Coronary artery (tissue), 2 donors: ENCODE data around the gene MYOM1.
"Not testable (repeated sequence)": the region's sequence is repeated elsewhere in the genome, so short reads cannot be mapped to it uniquely, and the experiment has no call there.

Experiments
- DNase-seq: peaks from one replicate; pipeline ENCODE4 v3.0.0-alpha.2; 2017; ENCODE audit warnings: low spot score
- H3K27ac ChIP-seq, 2 donors: fragments of 200-600 bp; sonication (generic); one replicate each; pipeline ENCODE4 v1.5.1; 2016 to 2019
- H3K4me3 ChIP-seq: fragments of 200-600 bp; sonication (generic); 2 replicates; pipeline ENCODE4 v1.5.1; 2016; ENCODE audit warnings: mild to moderate bottlenecking, moderate library complexity
- CTCF ChIP-seq: fragments of 200-600 bp; sonication (generic); IDR thresholded peaks from one replicate; pipeline ENCODE4 v1.5.1; 2019; ENCODE audit warnings: antibody characterized with exemption

The MYOM1 gene

DNA sequence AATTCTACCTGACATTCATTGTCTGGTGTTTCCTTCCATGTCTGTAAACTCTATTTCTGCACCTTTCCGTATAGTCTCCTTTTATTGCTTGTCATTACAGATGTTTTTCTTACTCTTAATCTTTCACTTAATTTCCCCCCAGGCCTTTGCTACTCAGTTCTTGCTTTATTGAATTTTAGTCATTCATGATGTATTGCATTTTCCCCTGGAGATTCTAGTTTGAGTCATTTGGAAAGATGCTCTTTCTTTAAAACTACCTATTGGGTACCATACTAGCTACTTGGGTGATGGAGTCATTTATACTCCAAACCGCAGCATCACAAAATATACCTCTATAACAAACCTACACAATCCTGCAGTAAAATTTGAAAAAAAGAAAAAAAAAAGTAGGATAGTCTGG lies 179.6 kb downstream of the MYOM1 start:
- DNase-seq, result no peak
- H3K4me3 ChIP-seq, result no peak overlapping the region
- H3K27ac ChIP-seq, result no peak overlapping the region
- TF ChIP-seq CTCF, result no peak

DNA sequence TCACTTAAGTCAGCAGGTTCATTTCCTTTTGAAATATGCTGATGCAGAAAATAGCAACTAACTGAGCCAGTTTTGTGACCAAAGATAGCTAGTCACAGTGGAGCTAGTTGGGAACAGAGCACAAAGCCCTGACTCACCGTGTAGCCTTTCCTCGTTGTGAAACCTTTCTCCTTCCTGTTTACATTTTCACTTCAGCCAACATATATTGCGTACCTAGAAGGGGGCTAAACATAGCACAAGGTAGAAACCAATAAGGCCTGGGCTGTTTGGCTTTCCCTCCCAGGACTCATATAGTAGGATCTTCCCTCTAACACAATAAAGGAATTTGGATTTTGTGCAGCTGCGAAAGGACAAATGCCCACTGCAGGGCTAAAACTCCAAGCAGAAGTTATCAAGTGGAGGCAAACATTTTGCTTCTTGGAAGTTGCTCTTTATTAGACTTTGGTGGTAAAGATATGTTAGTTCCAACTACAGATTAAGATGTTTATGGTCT lies 182.3 kb downstream of the MYOM1 start:
- no peak for DNase-seq
- TF ChIP-seq CTCF, result no peak
- no peak overlapping the region for H3K4me3 ChIP-seq
- peak overlapping the region; percentile 40 to 51 for H3K27ac ChIP-seq

GRCh38 chr18:3036108-3036507 lies 183.7 kb downstream of the MYOM1 start:
- TF ChIP-seq CTCF, result no peak
- H3K27ac ChIP-seq, result no peak overlapping the region
- no peak for DNase-seq
- H3K4me3 ChIP-seq, result no peak overlapping the region

GRCh38 chr18:3035635-3036034 lies 184.1 kb downstream of the MYOM1 start:
- no peak for TF ChIP-seq CTCF
- no peak overlapping the region for H3K27ac ChIP-seq
- no peak for DNase-seq

DNA sequence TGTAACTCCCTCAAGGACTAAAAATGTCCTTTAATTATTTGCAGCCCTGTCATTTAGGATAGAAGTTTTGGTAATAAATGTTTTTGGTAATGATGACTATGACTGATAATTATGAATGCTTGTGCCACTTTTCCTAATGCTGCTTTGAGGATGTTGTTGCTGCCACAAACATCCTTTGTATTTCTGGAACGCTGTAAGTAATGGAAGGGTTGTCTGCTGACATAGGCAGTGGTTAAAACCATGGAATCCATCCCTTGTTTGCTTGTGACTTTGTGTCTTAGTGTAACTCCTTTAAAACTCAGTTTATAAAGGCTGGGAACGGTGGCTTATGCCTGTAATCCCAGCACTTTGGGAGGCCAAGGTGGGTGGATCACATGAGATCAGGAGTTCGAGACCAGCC lies 187.0 kb downstream of the MYOM1 start:
- Histone ChIP-seq H3K27ac (no peak overlapping the region), H3K4me3 (no peak overlapping the region)
- no peak for TF ChIP-seq CTCF
- no peak for DNase-seq

More at GRCh38 chr18:3035635-3036034, 184.1 kb downstream of the MYOM1 start:
- no peak overlapping the region for H3K4me3 ChIP-seq

DNA sequence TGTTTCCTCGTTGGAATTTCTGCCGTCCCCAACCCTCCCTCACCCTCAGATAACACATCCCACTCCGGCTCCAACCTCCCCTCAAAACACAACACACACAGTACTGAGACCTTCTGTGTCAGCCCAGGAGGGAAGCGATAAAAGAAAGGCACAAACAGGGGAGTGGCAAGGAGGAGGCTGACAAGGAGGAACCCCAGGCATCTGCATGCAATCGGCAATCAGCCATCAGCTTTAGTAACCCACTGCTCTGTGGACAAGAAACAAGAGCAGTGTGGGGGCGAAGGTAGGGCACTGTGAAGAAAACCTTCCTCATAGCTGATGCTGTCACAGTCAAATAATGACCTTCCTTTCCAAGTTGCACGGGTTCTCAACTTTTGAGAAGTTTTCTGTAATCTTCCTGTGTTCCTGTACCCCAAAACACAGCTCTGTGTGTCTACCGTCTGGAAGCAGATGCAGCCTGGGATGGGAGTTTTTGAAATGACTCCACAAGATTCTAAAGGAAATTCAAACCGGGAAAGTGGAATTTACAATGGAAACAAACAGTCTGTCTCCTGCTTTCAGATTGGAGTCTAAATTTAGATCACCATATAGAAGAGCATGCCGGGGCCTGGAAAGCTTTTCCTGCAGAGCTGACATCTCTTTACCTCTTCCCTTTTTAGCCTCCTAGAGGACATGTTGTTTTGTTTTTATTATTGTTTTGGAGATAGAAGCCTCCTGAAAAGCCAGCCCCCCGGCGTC lies 190.4 kb downstream of the MYOM1 start:
- H3K4me3 ChIP-seq, result no peak overlapping the region
- DNase-seq, result no peak
- no peak for TF ChIP-seq CTCF
- H3K27ac ChIP-seq, result peak overlapping the region in 1 of 2 donors; percentile 15

- not testable (repeated sequence) for DNase-seq, H3K27ac ChIP-seq, H3K4me3 ChIP-seq
These were observed 191.7 kb downstream of the MYOM1 start for GRCh38 chr18:3028115-3028514.
